NCI-H526 (cell line): Measurements from ENCODE around the gene SPATA31D4.

ENCODE experiments used
- DNase-seq, 2 experiments: peaks; one replicate each; lab custom pipeline; 2025; lab: John Stamatoyannopoulos, UW

The SPATA31D4 gene

GRCh38 chr9:81964218-81965171 is 36.3 kb downstream of the SPATA31D4 start:
- DNase-seq, result no peak

GRCh38 chr9:81968026-81968425 is 39.8 kb downstream of the SPATA31D4 start:
- no peak for DNase-seq

- DNase-seq, result no peak
Measured at GRCh38 chr9:81969971-81970370, 41.7 kb downstream of the SPATA31D4 start.

GRCh38 chr9:81971727-81972126 is 43.5 kb downstream of the SPATA31D4 start:
- DNase-seq, result no peak

GRCh38 chr9:81974764-81975163 is 46.5 kb downstream of the SPATA31D4 start:
- no peak for DNase-seq

GRCh38 chr9:81976351-81976750 is 48.1 kb downstream of the SPATA31D4 start:
- no peak for DNase-seq

GRCh38 chr9:81979196-81979595 is 51.0 kb downstream of the SPATA31D4 start:
- peak in 1 of 2 experiments; percentile 40 for DNase-seq

- no peak for DNase-seq
Measured at GRCh38 chr9:81980568-81980967, 52.3 kb downstream of the SPATA31D4 start.

- peak in 1 of 2 experiments; percentile 1 for DNase-seq
Measured at GRCh38 chr9:81981883-81982282, 53.7 kb downstream of the SPATA31D4 start.
